HCT116 (cell line): ENCODE data around the gene POC1B. TPM values are rescaled to one million over a fixed set of nuclear protein-coding genes. Genes with fewer than 3 reads are reported as not detected.

Experiments
- ATAC-seq: fragments of 200-7000 bp; cut with Tn5 transposase; 2 replicates; pipeline ENCODE4 v1.9.1; 2020; ENCODE audit warnings: mild to moderate bottlenecking, moderate library complexity
- BruUV-seq: library from RNA; stranded (reverse); fragments of 400-500 nt; replicated peaks from 2 replicates; lab custom pipeline; 2021; lab: Mats Ljungman, UMichigan
- CTCF ChIA-PET: fragments of 300-600 bp; sonication (Branson Sonifier 250); formaldehyde crosslinking; loops from one replicate; lab custom pipeline; 2021; ENCODE audit warnings: antibody characterized with exemption; lab: Charles Lee
- POLR2A ChIA-PET: fragments of 300-600, 350-600 bp; sonication (Branson Sonifier 250); formaldehyde crosslinking; loops from one replicate; lab custom pipeline; 2021; ENCODE audit warnings: antibody characterized with exemption; lab: Charles Lee
- RAD21 ChIA-PET, 2 experiments: fragments of 300-600 bp; sonication (Branson Sonifier 250); formaldehyde crosslinking; loops; one replicate each; lab custom pipeline; 2023; ENCODE audit warnings: low total read pairs in 2 of 2; ENCODE audit not compliant: uncharacterized antibody in 2 of 2, unreplicated experiment in 2 of 2, low non-redundant PET in 1 of 2; lab: Charles Lee
- DNase-seq: peaks from one replicate; pipeline ENCODE4 v3.0.0-alpha.2; 2010; ENCODE audit warnings: low read depth, low spot score
- H2AFZ ChIP-seq: fragments of 200-600 bp; shearing (Covaris generic), sonication (generic); 2 replicates; pipeline ENCODE4 v1.6.1; 2017; ENCODE audit warnings: low read depth, mixed run types, mixed read lengths, antibody characterized with exemption, low read length; ENCODE audit not compliant: poor library complexity, severe bottlenecking
- H3K27ac ChIP-seq: 2 replicates; pipeline ENCODE4 v1.5.1; 2012; ENCODE audit warnings: low read depth, low read length
- H3K27me3 ChIP-seq: fragments of 200-600 bp; sonication (generic); 2 replicates; pipeline ENCODE4 v1.6.1; 2016; ENCODE audit warnings: mixed run types, low read length, mixed read lengths; ENCODE audit not compliant: insufficient read depth
- H3K36me3 ChIP-seq, 2 experiments: fragments of 200-500 bp in 1 of 2; fragments of 200-600 bp in 1 of 2; sonication (Bioruptor generic) in 1 of 2; sonication (generic) in 1 of 2; 2 replicates each; pipeline versions ENCODE4 v1.5.1 to v1.6.1; 2014 to 2016; ENCODE audit warnings: low read length in 2 of 2, inconsistent platforms in 1 of 2, mixed read lengths in 1 of 2, mixed run types in 1 of 2; ENCODE audit not compliant: insufficient read depth in 2 of 2, control insufficient read depth in 1 of 2
- H3K4me1 ChIP-seq, 2 experiments: fragments of 200-600 bp in 1 of 2; sonication (generic) in 1 of 2; 2 replicates each; pipeline versions ENCODE4 v1.5.1 to v1.6.1; 2012 to 2017; ENCODE audit warnings: low read length in 2 of 2, inconsistent platforms in 1 of 2, mild to moderate bottlenecking in 1 of 2, mixed read lengths in 1 of 2, mixed run types in 1 of 2, moderate library complexity in 1 of 2; ENCODE audit not compliant: insufficient read depth in 2 of 2, control insufficient read depth in 1 of 2
- H3K4me2 ChIP-seq: fragments of 200-600 bp; sonication (generic); 2 replicates; pipeline ENCODE4 v1.6.1; 2017; ENCODE audit warnings: mixed run types, low read length, mixed read lengths
- H3K4me3 ChIP-seq, 2 experiments: fragments of 200-600 bp in 1 of 2; sonication (generic) in 1 of 2; replicated peaks in 1 of 2; 2 replicates each; pipeline ENCODE4 v1.5.1; 2011 to 2016; ENCODE audit warnings: low read length in 2 of 2, control low read depth in 1 of 2, low read depth in 1 of 2, mild to moderate bottlenecking in 1 of 2, mixed read lengths in 1 of 2, mixed run types in 1 of 2
- H3K79me2 ChIP-seq: fragments of 200-600 bp; sonication (generic); 2 replicates; pipeline ENCODE4 v1.6.1; 2017; ENCODE audit warnings: mild to moderate bottlenecking, mixed run types, low read length, moderate library complexity, mixed read lengths; ENCODE audit not compliant: insufficient read depth
- H3K9ac ChIP-seq: fragments of 200-600 bp; sonication (generic); 2 replicates; pipeline ENCODE4 v1.6.1; 2016; ENCODE audit warnings: low read length, mixed read lengths
- H3K9me2 ChIP-seq: fragments of 200-600 bp; sonication (generic), shearing (Covaris generic); 2 replicates; pipeline ENCODE4 v1.6.1; 2017; ENCODE audit warnings: mixed run types, mild to moderate bottlenecking, moderate library complexity; ENCODE audit not compliant: insufficient read depth
- H3K9me3 ChIP-seq, 2 experiments: fragments of 200-500 bp in 1 of 2; fragments of 200-600 bp in 1 of 2; sonication (Bioruptor generic) in 1 of 2; sonication (generic) in 1 of 2; 2 replicates each; pipeline ENCODE4 v1.6.1; 2014 to 2017; ENCODE audit warnings: low read length in 2 of 2, mixed read lengths in 2 of 2, inconsistent platforms in 1 of 2, low read depth in 1 of 2, mild to moderate bottlenecking in 1 of 2, mixed run types in 1 of 2, moderate library complexity in 1 of 2; ENCODE audit not compliant: control insufficient read depth in 1 of 2, insufficient read depth in 1 of 2
- H4K20me1 ChIP-seq: fragments of 200-600 bp; sonication (generic), shearing (Covaris generic); 2 replicates; pipeline ENCODE4 v1.6.1; 2017; ENCODE audit warnings: mixed run types, mild to moderate bottlenecking, moderate library complexity; ENCODE audit not compliant: insufficient read depth
- CBX3 ChIP-seq: IDR thresholded peaks from 2 replicates; pipeline ENCODE4 v1.6.1; 2012; ENCODE audit warnings: low read depth
- CEBPB ChIP-seq: IDR thresholded peaks from 2 replicates; pipeline ENCODE4 v1.6.1; 2012; ENCODE audit warnings: low read depth
- EGR1 ChIP-seq: IDR thresholded peaks from 2 replicates; pipeline ENCODE4 v1.6.1; 2012; ENCODE audit warnings: low read depth
- ELF1 ChIP-seq: IDR thresholded peaks from 2 replicates; pipeline ENCODE4 v1.6.1; 2012; ENCODE audit warnings: low read depth, borderline replicate concordance
- EZH2 ChIP-seq: fragments of 200-600 bp; sonication (generic); IDR thresholded peaks from 2 replicates; pipeline ENCODE4 v1.6.1; 2017; ENCODE audit warnings: antibody characterized with exemption, mixed run types
- EZH2phosphoT487 ChIP-seq: fragments of 200-600 bp; IDR thresholded peaks from 2 replicates; pipeline ENCODE4 v1.6.1; 2018; ENCODE audit warnings: antibody characterized with exemption, borderline replicate concordance
- FOSL1 ChIP-seq: IDR thresholded peaks from 2 replicates; pipeline ENCODE4 v1.6.1; 2012; ENCODE audit warnings: low read depth
- POLR2A ChIP-seq: IDR thresholded peaks from 2 replicates; pipeline ENCODE4 v1.7.0; 2011; ENCODE audit warnings: borderline replicate concordance; ENCODE audit not compliant: insufficient read depth, insufficient read length; ENCODE audit errors: extremely low read depth
- POLR2AphosphoS5 ChIP-seq: IDR thresholded peaks from 2 replicates; pipeline ENCODE4 v1.6.1; 2011; ENCODE audit warnings: mild to moderate bottlenecking, low read depth, low read length, moderate library complexity
- RAD21 ChIP-seq: IDR thresholded peaks from 2 replicates; pipeline ENCODE4 v1.6.1; 2012; ENCODE audit warnings: low read depth, mild to moderate bottlenecking
- SIN3A ChIP-seq: IDR thresholded peaks from 2 replicates; pipeline ENCODE4 v1.6.1; 2012; ENCODE audit warnings: low read depth
- SP1 ChIP-seq: IDR thresholded peaks from 2 replicates; pipeline ENCODE4 v1.6.1; 2012; ENCODE audit warnings: low read depth
- SRF ChIP-seq: IDR thresholded peaks from 2 replicates; pipeline ENCODE4 v1.6.1; 2012; ENCODE audit warnings: low read depth
- TCF7L2 ChIP-seq: IDR thresholded peaks from 2 replicates; pipeline ENCODE4 v1.7.0; 2011; ENCODE audit warnings: borderline replicate concordance, inconsistent platforms; ENCODE audit not compliant: insufficient read depth, insufficient read length; ENCODE audit errors: extremely low read depth
- YY1 ChIP-seq: IDR thresholded peaks from 2 replicates; pipeline ENCODE4 v1.6.1; 2011; ENCODE audit warnings: low read length, low read depth, moderate library complexity, mild to moderate bottlenecking; ENCODE audit not compliant: insufficient replicate concordance; ENCODE audit errors: extremely low read depth
- ZNF274 ChIP-seq: fragments of 200-500 bp; sonication (Bioruptor generic); IDR thresholded peaks from 2 replicates; pipeline ENCODE4 v1.6.1; 2014; ENCODE audit warnings: mild to moderate bottlenecking, low read depth, low read length, inconsistent platforms
- intact Hi-C: fragments of 100-400 bp; cut with micrococcal nuclease; formaldehyde crosslinking; loops from 2 replicates; pipeline ENCODE4 v1.10.0; 2022
- total RNA-seq: library from RNA; stranded (reverse); gene quantifications from one replicate; pipeline ENCODE4 v1.2.1, GENCODE V29; 2021; ENCODE audit not compliant: unreplicated experiment
- TF ChIP-seq, protein P1 (sequence below), 3 experiments: fragments of 200-600 bp in 1 of 3; sonication (generic) in 1 of 3; IDR thresholded peaks in 2 of 3; conservative IDR thresholded peaks in 1 of 3; 2 replicates each; pipeline ENCODE4 v1.5.1; 2012 to 2017; ENCODE audit warnings: low read depth in 2 of 3, low read length in 2 of 3, antibody characterized with exemption in 1 of 3, borderline replicate concordance in 1 of 3, control low read depth in 1 of 3, mild to moderate bottlenecking in 1 of 3, mixed read lengths in 1 of 3, mixed run types in 1 of 3, moderate library complexity in 1 of 3; ENCODE audit not compliant: insufficient read depth in 1 of 3
- TF ChIP-seq, protein P2 (sequence below): IDR thresholded peaks from 2 replicates; pipeline ENCODE4 v1.6.1; 2011; ENCODE audit warnings: mild to moderate bottlenecking, low read length, moderate library complexity; ENCODE audit not compliant: insufficient replicate concordance; ENCODE audit errors: extremely low read depth
- TF ChIP-seq, protein P3 (sequence below): IDR thresholded peaks from 2 replicates; pipeline ENCODE4 v1.6.1; 2012; ENCODE audit warnings: low read depth
- TF ChIP-seq, protein P4 (sequence below): IDR thresholded peaks from 2 replicates; pipeline ENCODE4 v1.6.1; 2012

POC1B gene
- total RNA-seq, 1 experiment from 2014 or later = 14.3 TPM

DNA sequence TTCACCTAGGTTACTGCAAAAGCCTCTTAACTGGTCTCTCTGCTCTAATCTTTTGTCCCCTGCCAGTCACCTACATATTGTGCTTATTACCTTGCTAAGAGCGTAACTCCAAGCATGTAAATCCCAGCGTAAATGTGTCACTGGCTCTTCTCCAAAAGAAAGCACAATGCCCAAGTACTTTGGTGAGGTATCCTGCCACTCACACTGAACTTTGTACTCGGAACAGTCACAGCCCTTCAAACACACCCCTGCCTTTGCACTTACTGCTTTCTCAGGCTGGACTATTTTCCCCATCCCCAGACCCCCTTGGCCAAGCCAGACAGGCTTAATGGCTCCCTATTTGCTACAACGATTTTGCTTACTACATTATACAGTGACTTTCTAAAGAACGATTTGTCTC is 33.0 kb downstream of the POC1B start:
- no TSS peak for BruUV-seq
- CTCF ChIA-PET = no interaction called here

More for the DNA sequence above, 33.0 kb downstream of the POC1B start:
- Histone ChIP-seq H3K9me3 (no peaks in the 10 kb centered on the region), H3K9me2 (no peaks in the 10 kb centered on the region), H3K79me2 (no peaks in the 10 kb centered on the region), H3K36me3 (no peaks in the 10 kb centered on the region), H3K27me3 (no peaks in the 10 kb centered on the region), H3K4me1 (no peaks in the 10 kb centered on the region), H3K4me3 (no peak overlapping the region), H3K4me2 (no peak overlapping the region), H2AFZ (no peak overlapping the region)
- no peak for DNase-seq
- POLR2A ChIA-PET = no interaction called here
- RAD21 ChIA-PET = no interaction called here
- TF ChIP-seq EZH2 (no peak), TCF7L2 (no peak), EGR1 (no peak), ZNF274 (no peak), CBX3 (no peak), SP1 (no peak), CEBPB (no peak), SRF (no peak), POLR2A (no peak), EZH2phosphoT487 (no peak), FOSL1 (no peak), RAD21 (no peak), SIN3A (no peak), POLR2AphosphoS5 (no peak), ELF1 (no peak), YY1 (no peak)
- TF ChIP-seq, protein P1, sequence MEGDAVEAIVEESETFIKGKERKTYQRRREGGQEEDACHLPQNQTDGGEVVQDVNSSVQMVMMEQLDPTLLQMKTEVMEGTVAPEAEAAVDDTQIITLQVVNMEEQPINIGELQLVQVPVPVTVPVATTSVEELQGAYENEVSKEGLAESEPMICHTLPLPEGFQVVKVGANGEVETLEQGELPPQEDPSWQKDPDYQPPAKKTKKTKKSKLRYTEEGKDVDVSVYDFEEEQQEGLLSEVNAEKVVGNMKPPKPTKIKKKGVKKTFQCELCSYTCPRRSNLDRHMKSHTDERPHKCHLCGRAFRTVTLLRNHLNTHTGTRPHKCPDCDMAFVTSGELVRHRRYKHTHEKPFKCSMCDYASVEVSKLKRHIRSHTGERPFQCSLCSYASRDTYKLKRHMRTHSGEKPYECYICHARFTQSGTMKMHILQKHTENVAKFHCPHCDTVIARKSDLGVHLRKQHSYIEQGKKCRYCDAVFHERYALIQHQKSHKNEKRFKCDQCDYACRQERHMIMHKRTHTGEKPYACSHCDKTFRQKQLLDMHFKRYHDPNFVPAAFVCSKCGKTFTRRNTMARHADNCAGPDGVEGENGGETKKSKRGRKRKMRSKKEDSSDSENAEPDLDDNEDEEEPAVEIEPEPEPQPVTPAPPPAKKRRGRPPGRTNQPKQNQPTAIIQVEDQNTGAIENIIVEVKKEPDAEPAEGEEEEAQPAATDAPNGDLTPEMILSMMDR (IDR thresholded peaks at IDR 0.05 in 2 of 3, conservative IDR thresholded peaks at IDR 0.05 in 1 of 3; ENCODE audit: borderline replicate concordance in 1 of 3, insufficient read depth in 1 of 3, low read depth in 2 of 3, low read length in 2 of 3) = no peak
- TF ChIP-seq, protein P2, sequence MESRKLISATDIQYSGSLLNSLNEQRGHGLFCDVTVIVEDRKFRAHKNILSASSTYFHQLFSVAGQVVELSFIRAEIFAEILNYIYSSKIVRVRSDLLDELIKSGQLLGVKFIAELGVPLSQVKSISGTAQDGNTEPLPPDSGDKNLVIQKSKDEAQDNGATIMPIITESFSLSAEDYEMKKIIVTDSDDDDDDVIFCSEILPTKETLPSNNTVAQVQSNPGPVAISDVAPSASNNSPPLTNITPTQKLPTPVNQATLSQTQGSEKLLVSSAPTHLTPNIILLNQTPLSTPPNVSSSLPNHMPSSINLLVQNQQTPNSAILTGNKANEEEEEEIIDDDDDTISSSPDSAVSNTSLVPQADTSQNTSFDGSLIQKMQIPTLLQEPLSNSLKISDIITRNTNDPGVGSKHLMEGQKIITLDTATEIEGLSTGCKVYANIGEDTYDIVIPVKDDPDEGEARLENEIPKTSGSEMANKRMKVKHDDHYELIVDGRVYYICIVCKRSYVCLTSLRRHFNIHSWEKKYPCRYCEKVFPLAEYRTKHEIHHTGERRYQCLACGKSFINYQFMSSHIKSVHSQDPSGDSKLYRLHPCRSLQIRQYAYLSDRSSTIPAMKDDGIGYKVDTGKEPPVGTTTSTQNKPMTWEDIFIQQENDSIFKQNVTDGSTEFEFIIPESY = no peak
- TF ChIP-seq, protein P3, sequence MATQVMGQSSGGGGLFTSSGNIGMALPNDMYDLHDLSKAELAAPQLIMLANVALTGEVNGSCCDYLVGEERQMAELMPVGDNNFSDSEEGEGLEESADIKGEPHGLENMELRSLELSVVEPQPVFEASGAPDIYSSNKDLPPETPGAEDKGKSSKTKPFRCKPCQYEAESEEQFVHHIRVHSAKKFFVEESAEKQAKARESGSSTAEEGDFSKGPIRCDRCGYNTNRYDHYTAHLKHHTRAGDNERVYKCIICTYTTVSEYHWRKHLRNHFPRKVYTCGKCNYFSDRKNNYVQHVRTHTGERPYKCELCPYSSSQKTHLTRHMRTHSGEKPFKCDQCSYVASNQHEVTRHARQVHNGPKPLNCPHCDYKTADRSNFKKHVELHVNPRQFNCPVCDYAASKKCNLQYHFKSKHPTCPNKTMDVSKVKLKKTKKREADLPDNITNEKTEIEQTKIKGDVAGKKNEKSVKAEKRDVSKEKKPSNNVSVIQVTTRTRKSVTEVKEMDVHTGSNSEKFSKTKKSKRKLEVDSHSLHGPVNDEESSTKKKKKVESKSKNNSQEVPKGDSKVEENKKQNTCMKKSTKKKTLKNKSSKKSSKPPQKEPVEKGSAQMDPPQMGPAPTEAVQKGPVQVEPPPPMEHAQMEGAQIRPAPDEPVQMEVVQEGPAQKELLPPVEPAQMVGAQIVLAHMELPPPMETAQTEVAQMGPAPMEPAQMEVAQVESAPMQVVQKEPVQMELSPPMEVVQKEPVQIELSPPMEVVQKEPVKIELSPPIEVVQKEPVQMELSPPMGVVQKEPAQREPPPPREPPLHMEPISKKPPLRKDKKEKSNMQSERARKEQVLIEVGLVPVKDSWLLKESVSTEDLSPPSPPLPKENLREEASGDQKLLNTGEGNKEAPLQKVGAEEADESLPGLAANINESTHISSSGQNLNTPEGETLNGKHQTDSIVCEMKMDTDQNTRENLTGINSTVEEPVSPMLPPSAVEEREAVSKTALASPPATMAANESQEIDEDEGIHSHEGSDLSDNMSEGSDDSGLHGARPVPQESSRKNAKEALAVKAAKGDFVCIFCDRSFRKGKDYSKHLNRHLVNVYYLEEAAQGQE = no peak
- TF ChIP-seq, protein P4, sequence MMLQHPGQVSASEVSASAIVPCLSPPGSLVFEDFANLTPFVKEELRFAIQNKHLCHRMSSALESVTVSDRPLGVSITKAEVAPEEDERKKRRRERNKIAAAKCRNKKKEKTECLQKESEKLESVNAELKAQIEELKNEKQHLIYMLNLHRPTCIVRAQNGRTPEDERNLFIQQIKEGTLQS = no peak
- TF ChIP-seq, all 23 proteins: peak for 0
- Histone ChIP-seq H4K20me1 (no peaks in the 10 kb centered on the region), H3K27ac (no peak overlapping the region), H3K9ac (no peak overlapping the region)
- intact Hi-C loops = no loop called here
- no peak for ATAC-seq
